Endometrial microvascular endothelial cells (primary cell): ENCODE results near the gene PRR19. TPM values are rescaled to one million over a fixed set of nuclear protein-coding genes. Genes with fewer than 3 reads are reported as not detected.

ENCODE experiments used
- in situ Hi-C: cut with HindIII; loops from 2 replicates; pipeline ENCODE4 v1.10.0; 2017; ENCODE audit warnings: low sequenced_read_pairs, low pct_unique_long_range_greater_than_20kb; ENCODE audit errors: inconsistent ontology term
- total RNA-seq: library from RNA; depleted of rRNA; stranded (reverse); fragments of >200 nt; gene quantifications from one replicate; pipeline ENCODE4 v1.2.3, GENCODE V29; 2015; ENCODE audit errors: inconsistent ontology term

The PRR19 gene
- total RNA-seq, 1 donor from 2014 or later, result 1.7 TPM

DNA sequence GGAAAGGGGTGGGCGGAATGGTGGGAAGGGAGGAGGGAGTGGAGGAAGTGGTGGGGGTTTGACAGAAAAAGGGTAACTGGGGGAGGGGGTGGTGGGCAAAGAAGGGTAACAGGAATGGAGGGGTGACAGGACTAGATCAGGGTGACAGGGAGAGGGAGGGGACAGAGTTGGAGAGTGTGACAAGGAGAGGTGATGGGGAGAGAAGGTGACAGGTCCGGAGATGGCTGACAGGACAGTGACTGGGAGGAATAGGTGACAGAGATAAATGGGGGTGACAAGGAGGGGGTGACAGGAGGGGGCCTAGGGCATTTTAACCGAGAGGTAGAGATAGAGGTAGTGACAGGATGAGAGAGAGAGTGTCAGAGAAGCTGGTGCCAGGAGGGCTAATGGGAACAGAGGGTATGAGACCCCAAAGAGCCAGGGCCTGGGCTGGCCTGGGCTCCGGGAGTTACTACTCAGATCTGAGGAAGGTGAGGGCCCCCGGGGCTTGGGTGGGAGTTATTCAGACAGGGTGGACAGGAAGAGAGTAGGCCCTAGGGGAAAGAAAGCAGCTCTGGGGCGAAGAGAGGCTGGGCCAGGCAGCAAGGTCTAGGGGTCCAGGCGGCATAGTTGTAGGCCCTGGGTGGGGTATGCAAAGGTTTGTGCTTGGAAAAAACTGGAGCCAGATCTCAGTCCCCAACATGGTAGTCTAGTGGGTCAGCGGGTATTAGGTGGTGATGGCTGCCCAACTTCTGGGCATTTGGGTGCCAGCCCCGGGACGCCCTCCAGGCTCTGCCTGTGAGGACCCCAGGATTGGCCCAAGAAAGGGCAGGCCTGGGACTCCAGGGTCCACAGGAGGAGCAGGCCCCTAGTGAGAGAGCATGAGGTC is 32.2 kb upstream of the PRR19 start:
- in situ Hi-C loops, result no loop called here

DNA sequence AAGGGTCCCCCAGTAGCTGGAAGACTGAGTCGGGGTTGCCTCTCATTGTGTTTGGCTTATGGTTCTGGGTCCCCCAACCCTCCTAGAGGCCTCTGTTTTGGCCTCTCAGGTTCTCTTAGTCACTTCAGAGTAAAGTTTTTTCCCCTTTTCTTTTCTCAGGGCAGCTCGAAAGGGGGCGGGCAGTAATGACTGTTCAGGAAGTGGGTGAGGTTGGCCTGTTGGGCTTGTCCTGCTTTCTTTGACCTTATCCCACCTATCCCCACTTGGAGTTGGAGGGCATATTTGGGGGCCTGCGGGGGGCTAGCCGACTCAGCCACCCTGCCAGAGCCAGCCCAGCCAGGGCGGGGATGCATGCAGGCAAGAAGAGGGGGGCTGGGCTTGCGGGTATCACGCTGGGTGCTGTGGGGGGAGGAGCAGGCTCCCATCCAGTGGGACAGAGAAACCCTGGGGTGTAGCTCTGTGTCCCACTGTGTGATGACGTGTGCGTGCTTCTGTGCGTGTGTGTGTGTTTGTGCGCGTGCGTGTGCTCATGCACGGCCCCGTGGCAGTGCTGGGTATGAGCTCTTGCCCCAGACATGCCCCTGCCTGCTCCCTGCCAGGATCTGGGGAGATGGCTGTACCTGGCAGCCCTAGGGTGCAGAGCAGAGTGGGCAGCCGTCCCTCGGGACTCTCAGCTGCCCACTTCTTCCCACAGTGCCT is 31.4 kb upstream of the PRR19 start:
- in situ Hi-C loops, result no loop called here

DNA sequence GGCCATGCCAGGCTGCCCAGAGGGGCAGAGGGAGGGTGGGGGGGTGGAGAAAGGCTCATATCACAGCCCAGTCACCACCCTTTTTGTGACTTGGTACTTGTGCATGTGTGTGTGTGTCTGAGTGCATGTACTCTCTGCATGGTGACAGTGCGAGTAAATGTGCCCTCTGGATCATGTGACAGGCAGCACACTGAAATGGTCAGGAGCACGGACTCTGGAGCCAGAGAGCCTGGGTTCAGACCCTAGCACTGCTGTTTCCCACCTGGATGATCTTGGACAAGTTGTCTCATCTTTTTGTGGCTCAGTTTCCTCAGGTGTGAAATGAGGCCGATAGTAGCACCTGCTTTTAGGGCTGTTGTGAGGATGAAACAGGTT is 30.9 kb upstream of the PRR19 start:
- in situ Hi-C loops, result no loop called here

DNA sequence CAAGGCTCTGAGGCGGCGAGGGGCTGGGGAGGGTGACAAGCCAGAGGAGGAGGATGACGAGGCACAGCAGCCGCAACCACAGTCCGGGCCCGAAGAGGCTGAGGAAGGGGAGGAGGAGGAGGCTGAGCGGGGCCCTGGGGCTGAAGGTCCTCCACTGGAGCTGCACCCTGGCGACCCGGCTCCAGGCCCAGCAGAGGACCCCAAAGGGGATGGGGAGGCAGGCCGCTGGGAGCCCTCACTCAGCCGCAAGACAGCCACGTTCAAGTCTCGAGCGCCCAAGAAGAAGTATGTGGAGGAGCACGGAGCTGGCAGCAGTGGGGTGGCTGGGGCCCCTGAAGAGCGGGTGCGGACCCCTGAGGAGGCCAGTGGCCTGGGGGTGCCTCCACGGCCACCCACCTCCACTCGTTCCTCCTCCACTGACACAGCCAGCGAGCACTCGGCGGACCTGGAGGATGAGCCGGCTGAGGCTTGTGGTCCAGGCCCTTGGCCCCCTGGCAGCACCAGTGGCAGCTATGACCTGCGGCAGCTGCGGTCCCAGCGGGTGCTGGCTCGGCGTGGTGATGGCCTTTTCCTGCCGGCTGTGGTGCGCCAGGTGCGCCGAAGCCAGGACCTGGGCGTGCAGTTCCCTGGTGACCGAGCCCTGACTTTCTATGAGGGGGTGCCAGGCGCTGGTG is 29.9 kb upstream of the PRR19 start:
- in situ Hi-C loops, result no loop called here

DNA sequence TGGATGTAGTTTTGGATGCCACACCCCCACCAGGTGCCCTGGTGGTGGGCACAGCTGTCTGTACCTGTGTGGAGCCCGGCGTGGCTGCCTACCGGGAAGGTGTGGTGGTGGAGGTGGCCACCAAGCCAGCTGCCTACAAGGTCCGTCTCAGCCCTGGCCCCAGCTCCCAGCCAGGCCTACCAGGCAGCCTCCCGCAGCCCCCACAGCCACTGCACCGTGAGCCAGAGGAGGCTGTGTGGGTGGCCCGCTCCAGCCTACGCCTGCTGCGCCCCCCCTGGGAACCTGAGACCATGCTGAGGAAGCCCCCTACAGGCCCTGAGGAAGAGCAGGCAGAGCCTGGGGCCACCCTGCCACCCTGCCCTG is 29.4 kb upstream of the PRR19 start:
- in situ Hi-C loops, result no loop called here

DNA sequence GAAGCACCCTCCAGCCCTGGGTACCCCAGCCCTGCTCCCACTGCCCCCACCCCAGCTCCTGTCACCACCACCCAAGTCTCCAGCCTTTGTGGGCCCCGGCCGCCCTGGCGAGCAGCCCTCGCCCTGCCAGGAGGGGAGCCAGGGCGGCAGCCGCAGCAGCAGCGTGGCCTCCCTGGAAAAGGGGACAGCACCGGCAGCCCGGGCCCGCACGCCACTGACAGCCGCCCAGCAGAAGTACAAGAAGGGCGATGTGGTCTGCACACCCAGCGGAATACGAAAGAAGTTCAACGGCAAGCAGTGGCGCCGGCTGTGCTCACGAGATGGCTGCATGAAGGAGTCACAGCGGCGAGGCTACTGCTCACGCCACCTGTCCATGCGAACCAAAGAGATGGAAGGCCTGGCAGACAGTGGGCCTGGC is 28.9 kb upstream of the PRR19 start:
- in situ Hi-C loops, result no loop called here

DNA sequence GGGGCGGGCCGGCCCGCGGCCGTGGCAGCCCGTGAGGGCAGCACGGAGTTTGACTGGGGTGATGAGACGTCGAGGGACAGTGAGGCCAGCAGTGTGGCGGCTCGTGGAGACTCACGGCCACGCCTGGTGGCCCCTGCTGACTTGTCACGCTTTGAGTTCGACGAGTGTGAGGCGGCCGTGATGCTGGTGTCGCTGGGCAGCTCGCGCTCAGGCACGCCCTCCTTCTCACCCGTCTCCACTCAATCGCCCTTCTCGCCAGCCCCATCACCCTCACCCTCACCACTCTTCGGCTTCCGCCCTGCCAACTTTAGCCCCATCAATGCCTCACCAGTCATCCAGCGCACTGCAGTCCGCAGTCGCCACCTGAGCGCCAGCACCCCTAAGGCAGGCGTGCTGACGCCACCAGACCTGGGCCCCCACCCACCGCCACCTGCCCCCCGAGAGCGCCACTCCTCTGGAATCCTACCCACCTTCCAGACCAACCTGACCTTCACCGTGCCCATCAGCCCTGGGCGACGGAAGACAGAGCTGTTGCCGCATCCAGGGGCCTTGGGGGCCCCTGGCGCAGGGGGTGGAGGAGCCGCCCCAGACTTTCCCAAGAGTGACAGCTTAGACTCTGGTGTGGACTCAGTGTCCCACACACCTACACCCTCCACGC is 28.4 kb upstream of the PRR19 start:
- in situ Hi-C loops, result no loop called here

DNA sequence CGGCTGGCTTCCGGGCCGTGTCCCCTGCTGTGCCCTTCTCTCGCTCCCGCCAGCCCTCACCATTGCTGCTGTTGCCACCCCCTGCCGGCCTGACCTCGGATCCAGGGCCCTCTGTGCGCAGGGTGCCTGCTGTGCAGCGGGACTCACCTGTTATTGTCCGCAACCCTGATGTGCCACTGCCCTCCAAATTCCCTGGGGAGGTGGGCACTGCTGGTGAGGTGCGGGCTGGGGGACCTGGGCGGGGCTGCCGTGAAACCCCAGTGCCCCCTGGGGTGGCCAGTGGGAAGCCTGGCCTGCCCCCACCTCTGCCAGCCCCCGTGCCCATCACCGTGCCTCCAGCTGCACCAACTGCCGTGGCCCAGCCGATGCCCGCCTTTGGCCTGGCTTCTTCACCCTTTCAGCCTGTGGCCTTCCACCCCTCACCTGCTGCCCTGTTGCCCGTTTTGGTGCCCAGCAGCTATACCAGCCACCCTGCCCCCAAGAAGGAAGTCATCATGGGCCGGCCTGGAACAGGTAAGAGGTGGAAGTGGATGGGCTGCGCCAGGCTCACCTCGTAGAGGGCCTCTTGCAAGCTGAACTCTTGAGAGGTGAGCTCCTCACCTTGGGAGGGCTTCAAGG is 27.8 kb upstream of the PRR19 start:
- in situ Hi-C loops, result no loop called here

DNA sequence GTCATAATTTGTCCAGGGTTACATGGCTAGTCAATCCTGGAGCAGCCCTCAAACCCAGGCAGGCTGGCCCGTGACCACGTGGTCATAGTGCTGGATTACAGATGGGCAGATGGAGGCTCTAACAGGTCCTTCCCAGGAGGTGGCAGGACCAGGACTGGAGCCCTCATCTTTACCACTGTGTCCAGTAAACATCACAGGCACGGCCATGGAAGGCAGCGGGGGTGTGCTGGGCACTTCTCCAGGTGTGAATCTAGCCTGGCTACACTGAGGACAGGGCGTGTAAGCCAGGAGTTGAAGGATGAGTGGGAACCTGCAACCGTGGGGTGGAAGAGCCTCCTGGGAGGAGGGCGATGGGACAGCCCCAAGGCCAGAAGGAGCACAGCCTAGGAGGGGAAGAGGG is 26.8 kb upstream of the PRR19 start:
- in situ Hi-C loops, result no loop called here

DNA sequence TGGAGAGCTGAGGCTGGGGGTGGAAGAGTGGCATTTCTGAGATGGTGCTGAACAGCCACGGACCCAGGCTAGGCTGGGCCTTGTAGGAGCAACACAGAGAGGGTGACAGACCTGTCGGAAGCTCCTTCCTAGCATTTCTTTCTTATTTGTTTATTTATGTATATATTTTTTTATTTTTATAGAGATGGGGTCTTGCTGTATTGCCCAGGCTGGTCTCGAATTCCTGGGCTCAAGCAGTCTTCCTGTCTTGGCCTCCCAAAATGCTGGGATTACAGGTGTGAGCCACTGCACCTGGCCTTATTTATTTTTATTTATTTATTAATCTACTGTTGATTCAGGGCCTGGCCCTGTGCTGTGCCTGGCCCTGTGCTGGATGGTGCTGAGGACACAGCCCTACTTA is 26.4 kb upstream of the PRR19 start:
- in situ Hi-C loops, result no loop called here

DNA sequence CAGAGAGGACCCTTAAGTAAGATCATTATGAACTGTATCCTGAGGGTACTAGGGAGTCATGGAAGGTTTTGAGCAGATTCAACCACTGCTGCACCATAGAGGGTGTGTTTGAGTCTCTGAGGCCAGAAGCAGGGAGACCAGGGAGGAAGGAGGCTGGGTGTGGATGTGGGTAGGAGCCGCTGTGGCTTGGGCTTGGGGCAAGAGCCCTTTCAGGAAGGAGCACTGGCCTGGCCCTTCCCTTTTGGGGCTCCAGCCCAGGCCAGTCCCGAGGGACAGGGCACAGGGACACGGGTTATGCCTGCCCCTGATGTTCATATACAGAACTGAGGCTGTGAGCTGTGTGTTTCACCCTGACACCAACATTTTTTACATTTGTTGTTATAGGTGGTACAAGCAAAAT is 25.6 kb upstream of the PRR19 start:
- in situ Hi-C loops, result no loop called here

DNA sequence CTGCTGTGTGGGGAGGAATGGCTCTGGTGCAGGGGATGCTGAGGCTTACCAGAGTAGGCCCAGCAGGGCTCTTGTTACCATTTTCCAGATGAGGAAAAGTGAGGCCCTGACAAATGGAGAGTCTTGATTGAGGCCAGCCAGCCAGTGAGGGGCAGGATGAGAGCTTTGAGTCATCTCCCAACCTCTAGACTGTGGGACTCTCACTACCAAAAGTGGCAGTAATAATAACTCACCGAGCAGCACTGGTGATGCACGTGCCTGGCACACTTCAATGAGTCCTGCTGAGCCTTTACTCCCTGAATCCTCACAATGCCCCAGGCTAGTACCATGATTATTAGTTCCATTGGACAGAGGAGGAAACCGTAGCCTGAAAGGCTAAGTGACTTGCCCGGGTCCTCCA is 25.1 kb upstream of the PRR19 start:
- in situ Hi-C loops, result no loop called here

DNA sequence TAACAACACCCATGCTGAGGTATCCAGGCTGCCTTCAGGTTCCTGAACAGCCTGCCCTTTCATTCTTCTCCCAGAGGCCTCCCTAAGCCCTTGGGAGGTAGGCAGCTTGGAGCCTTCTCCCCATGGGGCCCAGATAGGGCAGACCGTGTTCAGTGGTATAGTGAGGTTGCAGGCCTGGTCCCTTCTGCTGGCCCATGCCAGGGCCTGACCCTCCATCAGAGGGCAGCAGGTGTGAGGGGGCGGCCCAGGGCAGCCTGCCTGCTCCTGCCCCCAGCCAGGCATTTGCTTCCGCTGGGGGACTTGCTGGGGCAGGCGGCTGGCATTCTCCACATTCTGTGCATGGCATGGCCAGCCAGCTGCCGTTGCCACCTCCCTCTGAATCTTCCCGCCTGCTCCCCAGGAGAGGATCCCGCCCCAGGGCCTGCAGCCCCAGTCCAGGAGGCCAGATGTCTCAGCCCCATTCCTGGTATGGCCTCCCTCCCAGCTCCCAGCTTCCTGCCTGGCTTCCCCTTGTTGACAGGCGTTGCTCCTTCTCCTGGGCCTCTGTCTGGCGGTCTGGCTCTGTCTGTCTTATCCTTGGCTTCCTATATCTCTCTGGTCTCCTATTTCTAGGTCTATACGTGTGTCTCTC is 24.0 kb upstream of the PRR19 start:
- in situ Hi-C loops, result no loop called here

DNA sequence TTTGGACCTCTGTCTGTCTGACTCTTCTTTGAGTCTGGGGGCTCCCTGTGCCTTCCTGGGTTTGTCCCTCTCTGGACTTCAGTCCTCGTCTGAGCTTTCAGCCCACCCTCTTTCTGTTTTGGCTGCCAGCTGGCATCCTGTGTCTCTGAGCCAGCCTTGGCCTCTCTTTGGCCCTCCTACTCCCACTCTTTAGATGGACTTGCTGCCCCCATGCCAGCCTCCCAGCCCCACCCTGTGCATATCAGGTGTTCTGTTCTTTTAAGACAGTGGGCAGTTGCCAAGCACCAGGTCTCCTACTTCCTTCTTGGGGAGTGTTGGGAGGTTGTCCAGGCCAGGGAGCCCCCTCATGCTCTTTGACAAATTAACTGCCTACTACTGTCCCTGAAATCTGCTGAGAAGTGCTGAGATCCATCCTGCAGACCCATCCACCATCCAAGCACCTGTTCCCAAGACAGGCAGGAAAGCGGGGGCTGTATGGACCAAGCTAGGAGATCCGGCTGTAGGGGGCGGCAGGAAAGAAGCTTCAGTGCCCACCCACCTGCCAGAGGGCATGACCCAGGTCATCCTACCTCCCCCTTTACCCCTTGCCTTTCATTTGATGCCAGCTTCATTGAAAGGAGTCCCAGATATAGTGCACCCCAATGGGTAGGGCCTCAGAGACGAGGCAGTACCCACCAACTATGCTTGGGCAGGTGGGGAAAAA is 23.3 kb upstream of the PRR19 start:
- in situ Hi-C loops, result no loop called here

DNA sequence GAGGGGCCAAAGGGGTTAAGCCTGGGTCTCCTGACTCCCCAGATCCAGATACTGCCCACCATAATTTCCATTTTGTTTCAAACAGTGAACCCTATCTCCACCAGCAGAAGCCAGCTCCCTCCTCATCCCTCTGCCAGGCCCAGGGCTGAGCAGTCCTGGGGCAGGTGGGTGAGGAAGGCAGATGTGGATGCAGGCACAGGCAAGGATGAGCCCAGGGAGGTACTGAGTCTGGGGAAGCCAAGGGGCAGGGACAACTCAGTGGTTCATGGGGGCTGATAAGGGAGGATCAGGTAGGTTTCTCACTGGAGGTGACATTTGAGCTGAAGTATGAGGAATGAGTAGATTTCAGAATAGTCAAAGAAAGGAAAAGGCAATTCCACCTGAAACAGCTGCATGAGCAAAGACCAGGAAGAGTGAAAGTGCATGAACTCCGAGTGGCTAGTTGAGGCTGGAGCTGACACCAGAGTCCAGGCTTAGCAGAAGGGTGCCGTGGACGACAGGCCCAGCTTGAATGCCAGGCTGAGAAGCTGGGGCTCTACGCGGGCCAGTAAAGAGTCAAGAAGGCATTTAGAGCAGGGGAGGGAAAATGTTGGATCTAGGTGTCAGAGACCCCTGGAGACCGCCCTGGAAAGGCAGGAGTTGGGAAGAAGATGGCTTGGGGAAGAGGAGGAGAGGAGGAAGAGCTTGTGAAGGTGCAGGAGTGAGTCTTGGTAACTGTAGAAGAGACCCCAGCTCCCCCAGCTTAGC is 22.6 kb upstream of the PRR19 start:
- in situ Hi-C loops, result no loop called here

DNA sequence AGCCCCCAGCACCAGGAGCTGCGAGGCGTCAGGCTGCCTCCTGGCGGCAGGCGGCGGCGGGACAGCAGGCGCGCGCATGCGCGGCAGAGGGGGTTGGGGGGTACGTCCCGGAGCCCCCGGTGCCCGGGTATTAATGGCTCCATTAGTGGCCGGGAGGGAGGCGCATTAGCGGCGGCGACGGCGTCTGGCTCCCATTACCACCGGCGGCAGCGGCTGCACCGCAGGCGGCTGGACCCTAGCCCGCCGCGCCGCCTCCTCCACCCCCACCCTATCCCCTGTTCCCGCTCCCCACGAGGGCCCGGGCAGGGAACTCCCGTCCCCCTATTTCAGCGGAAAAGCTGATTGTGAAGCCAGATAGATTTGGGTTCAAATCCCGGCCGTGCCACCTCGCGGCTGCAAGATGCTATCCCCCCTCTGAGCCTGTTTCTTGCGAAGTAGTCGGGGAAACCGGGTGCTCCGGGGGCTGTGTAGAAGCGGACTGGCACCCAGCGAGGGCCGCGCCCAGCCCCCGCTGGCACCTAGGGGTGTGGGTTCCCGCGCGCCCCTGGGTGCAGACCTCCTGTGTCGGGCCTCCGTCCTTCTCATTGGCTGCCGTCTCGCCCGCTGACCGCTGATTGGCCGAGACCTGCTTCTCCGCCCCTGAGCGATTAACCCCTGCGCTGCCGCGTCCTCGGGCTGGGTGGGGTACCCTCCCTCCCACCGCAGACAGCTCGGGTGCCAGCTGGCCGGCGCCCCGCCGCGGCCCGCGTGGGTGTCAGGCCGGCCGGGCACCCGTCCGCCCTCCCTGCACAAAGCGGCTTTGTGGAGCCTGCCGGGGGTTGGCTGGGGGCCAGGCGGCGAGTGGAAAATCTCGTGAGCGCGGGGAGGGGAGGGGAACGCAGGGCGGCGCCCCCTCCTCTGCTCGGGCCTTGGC is 21.8 kb upstream of the PRR19 start:
- in situ Hi-C loops, result no loop called here

DNA sequence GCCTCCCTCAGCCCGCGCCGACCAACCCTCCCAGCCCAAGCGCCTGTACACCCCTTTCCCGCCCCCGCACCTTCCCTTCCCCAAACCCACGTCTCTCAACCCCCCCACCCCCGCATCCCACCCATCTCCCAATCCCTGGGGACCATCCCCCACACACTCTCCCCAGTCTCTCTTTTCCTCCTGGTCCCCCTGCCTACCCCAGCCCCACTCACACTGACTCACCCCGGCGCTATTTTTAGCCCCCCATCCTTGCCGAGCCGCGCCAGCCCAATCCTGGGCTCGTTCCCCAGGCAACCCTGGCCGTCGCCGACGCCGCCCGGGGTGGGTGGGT is 21.2 kb upstream of the PRR19 start:
- in situ Hi-C loops, result no loop called here
